Iris pigment epithelial cell (primary cell): Measurements from ENCODE around the gene ADGRF3.
"Not testable (repeated sequence)": the region's sequence is repeated elsewhere in the genome, so short reads cannot be mapped to it uniquely, and the experiment has no call there.

Source experiments
- DNase-seq: peaks from one replicate; pipeline ENCODE4 v3.0.0-alpha.2; 2011; ENCODE audit warnings: low read depth

Gene ADGRF3

DNA sequence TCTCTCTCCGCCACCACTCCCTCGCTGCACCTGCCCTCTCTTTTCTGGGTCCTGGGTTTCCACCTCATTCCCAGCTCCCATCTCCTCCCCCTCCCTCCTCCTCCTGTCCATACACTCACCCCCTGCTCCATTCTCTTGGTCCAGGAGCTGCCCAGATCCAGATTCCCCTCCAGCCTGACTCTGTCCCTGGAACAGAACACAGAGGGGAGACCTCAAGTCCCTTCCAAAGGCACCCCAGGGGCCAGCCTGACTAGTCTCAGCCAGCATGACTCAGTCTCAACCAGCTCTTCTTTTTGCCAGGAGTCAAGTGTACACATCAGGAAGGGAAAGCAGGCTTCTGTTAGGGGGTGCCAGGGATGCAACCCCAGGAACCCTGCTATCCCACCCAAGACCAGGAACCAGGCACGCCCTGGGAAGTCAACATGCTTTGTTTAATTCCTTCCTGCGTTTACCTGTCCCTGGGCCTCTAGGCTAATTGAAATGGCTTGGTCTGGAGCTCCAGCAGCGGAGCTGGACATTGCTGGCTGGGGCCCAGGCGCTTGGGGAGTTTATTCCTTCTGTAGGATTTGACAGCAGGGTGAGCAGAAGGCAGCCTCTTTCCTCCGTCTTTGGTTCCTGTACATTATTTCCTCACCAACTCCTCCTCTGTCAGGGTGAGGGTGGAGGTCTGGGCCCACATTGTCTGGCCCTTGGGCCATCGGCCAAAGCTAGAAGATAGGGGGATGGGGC, 29.0 kb downstream of the ADGRF3 start:
- peak; percentile 16 for DNase-seq

GRCh38 chr2:26316845-26317244, 29.7 kb downstream of the ADGRF3 start:
- DNase-seq, result no peak

- DNase-seq, result no peak
Observed at GRCh38 chr2:26316041-26316440, 30.5 kb downstream of the ADGRF3 start.

- DNase-seq, result no peak
Observed at GRCh38 chr2:26314243-26314642, 32.3 kb downstream of the ADGRF3 start.

DNA sequence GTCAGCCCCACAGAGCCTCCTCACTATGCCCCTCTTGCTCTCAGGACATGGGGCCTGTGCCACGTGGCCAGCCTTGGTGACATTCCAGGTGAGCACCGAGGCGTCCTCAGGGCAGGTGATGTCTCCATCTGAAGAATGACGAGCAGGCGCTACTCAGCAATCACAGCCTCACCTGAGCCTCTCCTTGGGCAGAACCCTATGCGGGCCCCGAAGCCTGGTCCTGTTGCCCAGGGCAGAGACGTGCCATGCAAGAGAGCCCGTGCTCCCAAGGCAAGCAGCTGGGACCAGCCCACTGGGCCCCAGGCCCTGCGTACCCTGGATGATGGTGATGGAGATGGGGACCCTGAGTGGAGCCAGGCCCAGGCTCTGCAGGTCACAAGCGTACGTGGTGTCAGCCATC, 33.1 kb downstream of the ADGRF3 start:
- DNase-seq, result no peak

DNA sequence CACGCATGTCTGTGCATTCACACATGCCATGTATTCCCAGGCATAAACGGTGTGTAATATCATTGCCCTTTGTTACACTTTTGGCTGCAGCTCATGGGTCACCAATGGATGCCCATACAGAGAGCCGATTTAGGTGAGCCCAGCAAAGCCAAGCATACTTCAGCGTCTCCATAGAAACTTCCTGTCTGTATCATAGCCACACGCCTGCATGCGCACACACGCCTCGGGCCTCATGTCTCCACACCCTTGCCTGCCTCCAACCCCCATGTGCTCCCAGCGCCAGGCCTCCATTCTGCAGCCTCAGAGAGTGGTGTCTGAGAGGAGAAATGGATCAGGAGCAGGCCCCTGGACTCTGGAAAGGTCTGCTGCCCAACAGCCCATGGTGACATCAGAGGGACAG, 34.1 kb downstream of the ADGRF3 start:
- DNase-seq, result no peak

DNA sequence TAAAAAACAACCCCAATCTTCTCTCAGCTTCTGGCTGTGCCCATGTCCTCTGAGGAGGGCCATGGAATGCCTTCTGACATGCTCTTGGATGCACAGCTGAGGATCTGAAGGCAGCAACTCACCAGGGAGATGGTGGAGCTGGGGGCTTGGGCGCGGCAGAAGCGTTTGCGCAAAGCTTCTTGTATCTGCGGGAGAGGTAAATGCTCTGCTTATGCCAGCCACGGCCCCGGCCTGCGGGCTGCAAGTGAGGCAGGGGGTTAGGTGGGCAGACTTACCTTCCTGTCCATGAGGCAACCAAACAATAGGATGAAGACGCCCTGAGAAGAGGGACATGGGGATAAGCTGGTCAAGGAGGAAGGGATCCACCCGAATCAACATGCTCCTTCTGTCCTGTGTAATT, 36.7 kb downstream of the ADGRF3 start:
- DNase-seq, result no peak

DNA sequence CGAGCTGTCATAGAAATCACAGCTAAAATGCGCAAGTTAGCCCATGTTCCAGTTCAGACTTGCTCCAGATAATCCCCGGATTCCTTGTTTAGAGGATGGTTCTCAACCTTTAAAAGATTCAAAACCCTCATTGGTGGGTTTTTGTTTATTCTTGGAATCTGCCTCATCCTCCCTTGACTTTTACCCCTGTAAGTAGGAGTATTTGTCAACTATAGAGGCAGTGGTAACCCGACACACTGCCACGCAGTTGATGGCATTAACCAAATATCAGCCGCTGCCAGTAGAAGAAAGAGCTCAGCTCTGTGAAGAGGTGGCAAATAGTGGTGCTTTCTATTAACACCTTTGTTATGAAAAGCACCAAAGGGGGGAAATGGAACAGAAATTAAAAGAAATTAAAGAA, 41.0 kb downstream of the ADGRF3 start:
- DNase-seq, result no peak

- not testable (repeated sequence) for DNase-seq
Observed at GRCh38 chr2:26305094-26305493, 41.5 kb downstream of the ADGRF3 start.

- DNase-seq, result no peak
Observed at GRCh38 chr2:26302846-26303245, 43.7 kb downstream of the ADGRF3 start.

GRCh38 chr2:26300234-26300925, 46.2 kb downstream of the ADGRF3 start:
- peak; percentile 45 for DNase-seq

DNA sequence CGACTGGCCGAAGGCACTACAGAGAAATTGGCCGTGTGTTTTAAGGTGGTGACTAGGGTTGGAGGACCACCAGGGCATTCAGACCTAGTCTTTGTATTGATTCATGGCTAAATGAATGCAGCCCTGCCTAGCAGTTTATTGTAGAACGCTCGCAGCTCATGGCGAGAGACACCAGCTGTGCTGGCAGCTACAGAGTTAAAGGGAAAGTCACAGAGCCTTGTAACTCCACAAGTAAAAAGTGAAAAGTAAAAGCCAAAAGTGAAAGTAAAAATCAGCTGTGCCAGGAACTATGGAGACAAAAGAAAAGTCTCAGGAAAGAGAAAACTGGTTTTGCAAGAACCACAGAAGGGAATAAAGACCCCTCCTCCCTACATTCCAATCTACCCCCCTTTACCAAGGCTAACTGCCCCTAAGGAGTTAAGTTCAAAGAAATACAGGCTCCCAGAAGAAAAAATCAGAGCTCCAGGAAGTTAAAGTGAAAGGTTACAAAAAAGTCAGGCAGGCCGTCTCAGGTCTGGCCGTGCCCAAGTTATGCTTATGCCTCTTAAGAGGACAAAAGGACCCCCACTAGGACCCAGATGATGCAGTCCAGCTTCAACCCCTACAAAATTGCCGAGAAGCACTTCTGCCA, 47.0 kb downstream of the ADGRF3 start:
- DNase-seq, result peak; percentile 70

GRCh38 chr2:26298638-26299393, 47.8 kb downstream of the ADGRF3 start:
- peak; percentile 54 for DNase-seq

GRCh38 chr2:26298286-26298637, 48.3 kb downstream of the ADGRF3 start:
- DNase-seq, result no peak

DNA sequence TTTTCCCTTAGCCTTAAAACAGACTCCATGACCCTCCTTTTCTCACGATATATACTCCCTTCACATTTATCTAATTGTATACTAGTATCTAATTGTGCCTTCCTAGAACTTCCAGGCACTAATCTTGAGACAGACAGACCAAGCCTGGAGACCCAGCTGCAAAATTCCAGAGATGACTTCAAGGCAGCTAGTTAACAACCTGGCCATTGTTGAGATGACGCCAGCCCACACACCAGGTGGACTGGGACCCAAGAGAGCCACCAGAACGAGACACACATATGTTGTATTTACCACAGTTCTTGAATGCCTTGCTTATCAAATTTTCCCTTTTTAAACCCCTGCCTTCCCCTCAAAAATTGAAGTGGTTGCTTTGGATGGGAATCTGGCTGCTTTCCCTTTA, 49.5 kb downstream of the ADGRF3 start:
- DNase-seq, result no peak

GRCh38 chr2:26295511-26295910, 51.1 kb downstream of the ADGRF3 start:
- no peak for DNase-seq

DNA sequence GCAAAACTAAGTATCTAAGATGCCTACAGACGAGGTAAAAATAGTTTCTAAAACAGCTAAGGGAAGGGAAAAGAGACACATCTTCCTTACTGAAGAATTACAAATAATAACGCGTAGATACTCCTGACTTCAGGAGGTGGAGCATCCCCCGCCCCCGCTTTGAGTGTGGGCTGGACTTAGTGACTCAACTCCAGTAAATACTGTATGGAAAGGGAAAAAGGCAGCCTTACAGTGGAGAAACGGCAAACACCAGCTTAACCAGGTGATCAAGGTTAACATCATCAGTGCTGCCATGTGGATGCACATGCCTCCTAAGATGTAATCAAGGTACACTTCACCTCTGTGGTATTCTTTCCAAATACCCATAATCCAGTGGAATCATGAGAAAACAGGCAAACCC, 53.9 kb downstream of the ADGRF3 start:
- peak; percentile 77 for DNase-seq

GRCh38 chr2:26290001-26290400, 56.6 kb downstream of the ADGRF3 start:
- DNase-seq, result no peak

GRCh38 chr2:26285931-26286330, 60.7 kb downstream of the ADGRF3 start:
- no peak for DNase-seq

- DNase-seq, result peak; percentile 72
Observed at GRCh38 chr2:26284132-26284531, 62.5 kb downstream of the ADGRF3 start.

GRCh38 chr2:26283606-26284005, 63.0 kb downstream of the ADGRF3 start:
- DNase-seq, result no peak

- no peak for DNase-seq
Observed at GRCh38 chr2:26281226-26281625, 65.4 kb downstream of the ADGRF3 start.

- no peak for DNase-seq
Observed at GRCh38 chr2:26279886-26280285, 66.7 kb downstream of the ADGRF3 start.
